ENCODE results near the gene ELK1.

ELK1 gene

DNA sequence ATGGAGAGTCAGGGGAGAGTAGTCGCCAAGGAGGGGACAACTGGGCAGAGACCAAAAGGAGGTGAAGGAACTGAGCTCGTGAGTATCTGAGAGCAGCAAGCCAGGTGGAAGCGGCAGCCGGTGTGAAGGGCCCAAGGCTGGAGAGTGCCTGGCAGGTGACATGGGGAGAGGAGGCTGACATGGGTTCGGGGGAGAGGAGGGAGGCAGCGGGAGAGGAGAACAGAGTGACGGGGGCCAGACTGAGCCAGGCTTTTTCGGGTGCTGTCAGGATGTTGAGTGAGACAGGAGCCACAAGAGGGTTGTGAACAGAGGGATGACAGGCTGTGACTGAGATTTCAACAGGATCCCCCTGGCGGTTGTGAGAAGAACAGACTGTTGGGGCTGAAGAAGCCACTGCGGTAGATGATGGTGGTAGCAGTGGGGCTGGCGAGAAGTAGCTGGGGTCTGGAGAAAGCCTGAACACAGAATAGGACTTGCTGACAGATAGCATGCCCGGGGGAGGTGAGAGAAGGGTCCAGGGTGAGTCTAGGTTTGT is 5.7 kb downstream of the ELK1 start:
- no peak for DNase-seq

- DNase-seq: no peak
Observed at GRCh38 chrX:47643926-47644325, 6.4 kb downstream of the ELK1 start.

GRCh38 chrX:47638816-47639215 is 11.5 kb downstream of the ELK1 start:
- no peak for DNase-seq

- DNase-seq: no peak
Observed at GRCh38 chrX:47637546-47638195, 12.7 kb downstream of the ELK1 start.

GRCh38 chrX:47634871-47635575 is 15.3 kb downstream of the ELK1 start:
- DNase-seq: no peak

- DNase-seq: no peak
Observed at GRCh38 chrX:47633689-47634590, 16.4 kb downstream of the ELK1 start.

GRCh38 chrX:47632666-47633065 is 17.7 kb downstream of the ELK1 start:
- no peak for DNase-seq

DNA sequence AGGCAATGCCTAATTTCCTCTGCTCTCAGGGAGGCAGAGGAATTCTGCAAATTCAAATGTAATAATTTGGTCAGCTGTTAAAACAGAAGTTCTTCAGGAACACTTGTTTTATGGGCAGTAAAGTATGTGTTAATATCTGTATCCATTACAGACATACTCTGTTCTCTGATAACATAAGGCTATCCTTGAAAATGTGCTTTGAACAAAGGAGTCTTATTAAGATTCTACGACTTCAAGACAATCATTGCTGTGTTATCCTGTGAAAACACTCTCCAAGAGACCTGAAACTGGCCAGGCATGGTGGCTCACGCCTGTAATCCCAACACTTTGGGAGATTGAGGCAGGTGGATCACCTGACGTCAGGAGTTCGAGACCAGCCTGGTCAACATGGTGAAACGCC is 18.7 kb downstream of the ELK1 start:
- DNase-seq: no peak

DNA sequence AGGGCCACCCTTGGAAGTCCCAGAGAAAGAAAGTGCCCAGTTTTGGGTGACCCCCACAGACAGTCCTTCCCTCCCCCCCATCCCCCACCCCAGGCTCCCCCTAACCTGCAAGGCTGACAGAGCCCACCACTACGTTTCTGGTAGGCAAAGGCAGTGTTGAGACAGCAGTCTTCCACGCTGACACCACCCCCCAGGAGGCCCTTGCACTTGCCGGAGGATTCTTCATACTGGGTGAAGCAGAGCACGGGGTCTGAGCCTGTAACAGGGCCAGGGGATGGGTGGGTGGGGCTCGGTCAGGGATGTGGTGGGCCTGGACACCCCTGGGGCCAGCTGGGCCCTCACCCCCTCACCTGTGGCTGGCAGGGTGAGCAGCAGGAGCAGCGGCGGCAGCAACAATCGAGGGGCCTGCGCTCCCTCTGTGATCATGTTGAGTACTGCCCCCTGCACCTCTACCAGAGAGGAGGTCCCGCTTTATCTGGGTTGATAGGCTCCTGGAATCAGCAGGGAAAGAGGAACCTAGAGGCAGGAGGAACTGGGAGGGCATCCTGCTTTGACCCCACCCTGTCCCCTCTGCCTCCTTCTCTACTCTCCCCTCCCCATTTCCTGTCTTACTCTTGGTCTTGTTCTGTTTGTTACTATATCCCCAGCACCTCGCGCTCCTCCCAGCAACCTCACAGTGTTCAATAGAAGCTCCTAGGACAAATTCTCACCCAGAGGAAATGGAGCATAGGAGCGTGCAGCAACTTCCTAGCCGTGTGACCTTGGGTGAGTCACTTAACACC is 20.8 kb downstream of the ELK1 start, which contains the start of gene CFP:
TSS of gene CFP (minus strand) at position 512 of the 782 bp plus-strand sequence. CDS start at position 426, 86 bp downstream.
- DNase-seq: no peak

GRCh38 chrX:47628982-47629381 is 21.4 kb downstream of the ELK1 start:
- no peak for DNase-seq

GRCh38 chrX:47625365-47625764 is 25.0 kb downstream of the ELK1 start:
- DNase-seq: no peak

GRCh38 chrX:47623540-47624027 is 26.8 kb downstream of the ELK1 start:
- no peak for DNase-seq

DNA sequence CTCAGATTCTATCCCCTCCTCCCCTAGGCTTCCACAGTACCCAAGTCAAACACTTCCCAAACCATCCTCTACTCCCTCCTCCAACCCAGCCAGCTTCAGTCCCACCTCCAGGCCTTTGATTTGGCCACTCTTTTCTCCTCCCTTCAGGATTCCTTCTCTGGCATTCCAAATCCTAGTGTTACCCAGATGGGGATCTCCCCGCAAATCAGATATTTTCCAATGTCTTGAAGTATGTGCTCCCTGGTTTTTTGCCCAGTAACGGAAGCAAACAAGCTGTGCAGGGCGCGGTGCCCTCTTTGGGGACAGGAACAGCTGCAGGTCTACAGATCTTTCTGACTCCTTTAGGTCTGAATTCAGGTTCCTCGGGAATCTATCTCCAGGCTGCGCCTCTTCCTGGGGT is 28.5 kb downstream of the ELK1 start:
- DNase-seq: no peak

DNA sequence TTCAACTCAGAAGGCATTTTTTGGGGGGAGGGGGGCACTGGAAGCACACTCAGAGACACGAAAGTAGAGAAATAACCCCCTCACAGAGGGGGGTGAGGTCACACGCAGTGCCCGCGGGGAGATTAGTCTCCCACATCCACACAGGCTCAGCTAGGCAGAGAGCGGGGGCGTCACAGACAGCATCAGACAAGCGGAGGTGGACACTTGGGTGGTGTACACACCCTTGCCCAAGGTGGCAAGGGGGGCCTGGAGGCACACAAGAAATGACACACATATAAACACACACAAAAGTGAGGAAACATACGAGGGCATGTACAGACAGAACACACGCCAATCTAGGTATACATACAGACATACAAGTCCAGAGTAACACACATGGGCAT is 30.1 kb downstream of the ELK1 start:
- no peak for DNase-seq

DNA sequence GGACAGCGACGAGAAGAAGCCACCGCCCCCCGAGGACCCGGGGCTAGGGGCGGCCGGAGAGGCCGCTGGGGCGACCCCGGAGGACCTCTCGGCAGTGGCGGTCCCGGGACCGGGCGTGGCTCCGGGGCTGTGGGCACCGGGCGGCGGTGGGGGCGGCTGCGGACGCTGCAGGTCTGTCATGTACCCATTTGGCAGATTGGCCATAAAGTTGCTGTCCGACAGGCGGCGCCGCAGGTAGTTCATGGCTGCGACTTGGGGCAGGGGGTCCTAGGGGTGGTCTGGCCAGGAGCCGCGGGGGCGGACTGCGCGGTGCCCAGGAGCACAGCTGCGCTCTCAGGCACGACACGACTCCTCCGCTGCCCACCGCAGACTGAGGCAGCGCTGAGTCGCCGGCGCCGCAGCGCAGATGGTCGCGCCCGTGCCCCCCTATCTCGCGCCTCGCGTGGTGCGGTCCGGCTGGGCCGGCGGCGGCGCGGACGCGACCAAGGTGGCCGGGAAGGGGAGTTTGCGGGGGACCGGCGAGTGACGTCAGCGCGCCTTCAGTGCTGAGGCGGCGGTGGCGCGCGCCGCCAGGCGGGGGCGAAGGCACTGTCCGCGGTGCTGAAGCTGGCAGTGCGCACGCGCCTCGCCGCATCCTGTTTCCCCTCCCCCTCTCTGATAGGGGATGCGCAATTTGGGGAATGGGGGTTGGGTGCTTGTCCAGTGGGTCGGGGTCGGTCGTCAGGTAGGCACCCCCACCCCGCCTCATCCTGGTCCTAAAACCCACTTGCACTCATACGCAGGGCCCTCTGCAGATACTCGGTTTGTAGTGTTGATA is 30.7 kb downstream of the ELK1 start, which contains the start of gene SYN1:
TSS of gene SYN1 (minus strand) at position 372 of the 817 bp plus-strand sequence. CDS start at position 243, 129 bp downstream.
- DNase-seq: no peak

DNA sequence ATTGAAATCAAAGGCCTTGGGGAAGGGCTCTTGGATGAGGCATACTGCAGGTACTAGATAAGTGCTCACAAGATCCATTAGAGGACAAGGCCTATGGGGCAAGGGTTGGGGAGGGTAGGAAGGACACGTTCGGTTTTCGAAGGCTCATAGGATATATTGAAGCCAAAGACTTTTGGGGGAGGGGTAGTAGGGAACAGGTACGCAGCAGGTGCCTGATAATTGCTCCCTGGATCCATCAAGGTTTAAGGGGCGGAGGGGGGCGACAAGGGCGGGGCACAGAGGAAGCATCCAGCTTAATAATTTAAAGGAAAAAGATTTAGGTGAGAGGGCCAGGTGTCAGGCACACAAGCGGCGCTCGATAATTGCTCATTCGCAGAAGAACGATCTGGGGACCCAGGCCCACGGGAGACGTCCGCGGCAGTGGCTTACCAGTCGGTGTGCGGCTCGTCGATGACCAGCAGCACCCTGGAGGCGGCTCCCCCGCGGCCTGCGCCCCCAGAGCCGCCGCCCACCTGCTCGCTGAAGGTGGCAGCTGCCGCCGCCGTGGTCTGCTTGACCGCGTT is 31.4 kb downstream of the ELK1 start:
- no peak for DNase-seq

DNA sequence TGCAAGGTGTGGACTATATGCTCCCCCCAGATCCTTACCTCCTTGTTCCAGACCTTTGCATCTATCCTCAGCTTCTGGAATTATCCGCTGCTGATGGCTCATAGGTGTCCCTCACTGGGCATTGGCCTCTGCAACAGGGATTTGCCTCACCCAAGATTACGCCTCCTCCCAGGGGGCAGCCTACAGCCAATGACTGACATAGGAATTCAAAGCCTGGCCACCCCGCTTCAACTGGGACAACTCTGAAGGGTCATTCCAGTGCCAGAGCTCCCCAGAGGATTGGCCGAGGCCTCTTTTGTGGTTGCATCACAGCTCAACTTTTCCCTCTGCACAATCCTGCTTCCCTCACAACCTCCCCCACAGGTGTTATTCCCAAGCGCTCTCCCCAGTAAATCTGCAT is 35.7 kb downstream of the ELK1 start:
- DNase-seq: no peak

DNA sequence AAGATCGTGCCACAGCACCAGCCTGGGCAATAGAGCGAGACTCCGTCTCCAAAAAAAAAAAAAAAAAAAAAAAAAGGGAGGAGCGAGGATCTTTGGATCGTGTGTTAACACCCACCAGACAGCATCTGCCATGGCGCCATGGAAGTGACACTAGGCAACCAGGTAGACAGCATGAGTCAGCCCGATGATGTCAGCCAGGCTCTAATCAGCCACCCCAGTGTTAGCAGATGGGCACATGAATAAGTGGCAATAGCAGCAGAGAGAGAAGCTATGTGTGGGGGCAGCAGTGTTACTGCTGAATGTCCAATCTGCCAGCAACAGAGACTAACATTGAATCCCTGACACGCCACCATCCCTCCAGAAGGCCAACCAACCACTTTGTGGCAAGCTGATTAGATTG is 37.3 kb downstream of the ELK1 start:
- no peak for DNase-seq

DNA sequence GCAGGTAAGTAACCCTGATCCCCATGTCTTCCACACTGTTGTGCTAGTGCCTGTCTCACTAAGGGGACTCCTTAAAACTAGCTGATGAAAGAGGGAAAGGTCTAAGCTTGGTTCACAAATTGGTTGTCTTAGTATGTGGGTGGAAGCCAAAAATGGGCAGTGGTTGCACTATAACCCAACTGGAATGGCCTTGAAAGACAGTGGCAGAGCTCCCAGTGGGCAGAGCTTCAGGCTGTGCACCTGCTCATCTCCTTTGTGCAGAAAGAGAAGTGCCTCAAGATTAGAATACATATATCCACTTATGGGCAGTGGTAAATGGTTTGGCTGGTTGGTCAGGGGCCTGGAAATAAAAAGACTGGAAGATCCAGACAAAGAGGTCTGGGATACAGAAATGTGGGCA is 37.9 kb downstream of the ELK1 start:
- no peak for DNase-seq

GRCh38 chrX:47611926-47612325 is 38.4 kb downstream of the ELK1 start:
- DNase-seq: no peak

- DNase-seq: no peak
Observed at GRCh38 chrX:47611489-47611888, 38.9 kb downstream of the ELK1 start.

Measured in SIG-M5 (cell line).